Testis (tissue), 3 donors: ENCODE measurements around the gene CRYL1. TPM values are rescaled to one million over a fixed set of nuclear protein-coding genes. Genes with fewer than 3 reads are reported as not detected.

Experiments
- DNase-seq: peaks from one replicate; pipeline ENCODE4 v3.0.0-alpha.2; 2019
- H3K27ac ChIP-seq, 2 donors: fragments of 200-600 bp; sonication (generic); one replicate each; pipeline ENCODE4 v1.5.1; 2019
- H3K27me3 ChIP-seq: fragments of 200-600 bp; sonication (generic); one replicate; pipeline ENCODE4 v1.5.1; 2019
- H3K36me3 ChIP-seq: fragments of 200-600 bp; sonication (generic); one replicate; pipeline ENCODE4 v1.5.1; 2017; ENCODE audit warnings: low read depth; ENCODE audit errors: missing control alignments
- H3K4me1 ChIP-seq: fragments of 200-600 bp; sonication (generic); one replicate; pipeline ENCODE4 v1.5.1; 2019
- H3K4me3 ChIP-seq, 2 donors: fragments of 200-600 bp; sonication (generic); one replicate each; pipeline ENCODE4 v1.5.1; 2017 to 2019
- H3K9me3 ChIP-seq: fragments of 200-600 bp; sonication (generic); one replicate; pipeline ENCODE4 v1.5.1; 2017
- CTCF ChIP-seq, 3 experiments: fragments of 450-650 bp in 2 of 3; fragments of 200-600 bp in 1 of 3; sonication (generic) in 1 of 3; IDR thresholded peaks; one replicate each; pipeline ENCODE4 v1.5.1; 2016 to 2019; ENCODE audit warnings: antibody characterized with exemption in 3 of 3, mild to moderate bottlenecking in 2 of 3, moderate library complexity in 1 of 3
- POLR2A ChIP-seq: fragments of 450-650 bp; IDR thresholded peaks from one replicate; pipeline ENCODE4 v1.6.1; 2017; ENCODE audit warnings: antibody characterized with exemption, mild to moderate bottlenecking, moderate library complexity
- WGBS, 2 donors: methylation state at CpG; one replicate each; pipeline ENCODE4 v1.1.5; 2018; 5-methylcytosine and 5-hydroxymethylcytosine counted together
- intact Hi-C: fragments of 100-400 bp; cut with DNase I; formaldehyde crosslinking; loops from one replicate; pipeline ENCODE4 v1.15.1; 2023; ENCODE audit warnings: low total_unique reads
- polyA plus RNA-seq: library from polyadenylated mRNA; stranded (reverse); fragments of 350-450 nt; fragmentation: Illumina TruSeq; extraction: RNeasy Lipid Tissue Mini Kit (QIAGEN cat#74804); gene quantifications from one replicate; pipeline ENCODE4 v1.2.3, GENCODE V29; 2014; ENCODE audit warnings: low read depth, low replicate concordance; ENCODE audit not compliant: insufficient read depth
- total RNA-seq, 2 donors: library from RNA; depleted of rRNA; stranded (reverse); fragments of >200 nt; gene quantifications; one replicate each; pipeline ENCODE4 v1.2.3, GENCODE V29; 2016

CRYL1 gene
- total and polyA plus RNA-seq, 3 donors from 2014 or later: 8.0 to 16.8 (median 16.8) TPM

GRCh38 chr13:20460761-20461160 is 64.9 kb downstream of the CRYL1 start:
- Histone ChIP-seq H3K36me3 (no peaks in the 10 kb centered on the region), H3K27ac (no peak overlapping the region), H3K27me3 (no peaks in the 10 kb centered on the region), H3K4me1 (no peaks in the 10 kb centered on the region), H3K4me3 (no peak overlapping the region), H3K9me3 (no peaks in the 10 kb centered on the region)
- intact Hi-C loops: no loop called here
- WGBS, 2 donors: 59 to 69% methylated on average over 10 to 11 of the region's 11 CpGs
- DNase-seq: no peak
- no peak for TF ChIP-seq CTCF (IDR thresholded peaks at IDR 0.05)
- no peak for TF ChIP-seq POLR2A

- DNase-seq: no peak
- H3K27me3 ChIP-seq: no peaks in the 10 kb centered on the region
- no peaks in the 10 kb centered on the region for H3K4me1 ChIP-seq
- H3K9me3 ChIP-seq: no peaks in the 10 kb centered on the region
- no peaks in the 10 kb centered on the region for H3K36me3 ChIP-seq
- 74 to 79% methylated on average over 6 of the region's 6 CpGs for WGBS, 2 donors
- H3K27ac ChIP-seq: no peak overlapping the region
- intact Hi-C loops: no loop called here
- no peak overlapping the region for H3K4me3 ChIP-seq
- no peak for TF ChIP-seq CTCF (IDR thresholded peaks at IDR 0.05)
- TF ChIP-seq POLR2A: no peak
These were observed 68.0 kb downstream of the CRYL1 start for GRCh38 chr13:20457670-20458069.

GRCh38 chr13:20456737-20457136 is 68.9 kb downstream of the CRYL1 start:
- no peak for DNase-seq
- Histone ChIP-seq H3K4me1 (no peaks in the 10 kb centered on the region), H3K4me3 (no peak overlapping the region), H3K27ac (no peak overlapping the region), H3K36me3 (no peaks in the 10 kb centered on the region), H3K9me3 (no peaks in the 10 kb centered on the region), H3K27me3 (no peaks in the 10 kb centered on the region)
- 40 to 57% methylated on average over 1 to 2 of the region's 2 CpGs for WGBS, 2 donors
- TF ChIP-seq CTCF (IDR thresholded peaks at IDR 0.05) (no peak), POLR2A (no peak)
- intact Hi-C loops: no loop called here

- TF ChIP-seq CTCF (IDR thresholded peaks at IDR 0.05): no peak
- no peak for TF ChIP-seq POLR2A
- H3K27ac ChIP-seq: no peak overlapping the region
- H3K4me1 ChIP-seq: no peaks in the 10 kb centered on the region
- H3K9me3 ChIP-seq: no peaks in the 10 kb centered on the region
- no peaks in the 10 kb centered on the region for H3K36me3 ChIP-seq
- no peak overlapping the region for H3K4me3 ChIP-seq
- H3K27me3 ChIP-seq: no peaks in the 10 kb centered on the region
- intact Hi-C loops: no loop called here
- no peak for DNase-seq
These were observed 74.3 kb downstream of the CRYL1 start for GRCh38 chr13:20451397-20451796.

GRCh38 chr13:20448470-20448869 is 77.2 kb downstream of the CRYL1 start:
- H3K4me3 ChIP-seq: no peak overlapping the region
- H3K4me1 ChIP-seq: no peaks in the 10 kb centered on the region
- H3K27me3 ChIP-seq: no peaks in the 10 kb centered on the region
- H3K36me3 ChIP-seq: no peaks in the 10 kb centered on the region
- no peaks in the 10 kb centered on the region for H3K9me3 ChIP-seq
- 83 to 93% methylated on average over 1 of the region's 1 CpG for WGBS, 2 donors
- H3K27ac ChIP-seq: no peak overlapping the region
- DNase-seq: no peak
- intact Hi-C loops: no loop called here
- TF ChIP-seq POLR2A (no peak), CTCF (IDR thresholded peaks at IDR 0.05) (no peak)
